ENCODE results near the gene VSX1. TPM values are rescaled to one million over a fixed set of nuclear protein-coding genes. Genes with fewer than 3 reads are reported as not detected.

VSX1 gene
- polyA plus RNA-seq, 1 donor (not counting 4 experiments of a cell fraction or from before 2014, with no cell fraction given), result not detected

DNA sequence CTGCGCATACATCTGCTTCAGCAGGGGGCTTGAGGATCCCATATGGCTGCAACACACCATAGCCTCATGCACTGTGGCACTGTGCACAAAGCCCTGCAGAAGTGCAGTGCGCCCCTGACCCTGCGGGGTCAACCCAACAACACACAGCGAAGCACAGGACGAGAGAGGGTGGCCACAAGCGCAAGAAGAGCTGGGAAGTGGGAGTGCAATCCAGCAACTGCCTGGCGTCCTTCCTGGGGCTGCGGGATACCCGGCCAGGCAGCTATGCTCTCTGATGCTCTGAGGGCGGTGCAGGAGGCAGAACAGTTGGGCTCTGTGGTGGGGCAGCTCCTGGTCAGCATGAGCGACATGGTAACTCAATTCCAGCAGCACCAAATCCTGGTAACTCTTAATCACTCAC lies 18.4 kb downstream of the VSX1 start:
- dilution Hi-C loops (cut with MboI; ENCODE audit: extremely low pct_ligation_motif_present, low sequenced_read_pairs), result no loop called here
- Histone ChIP-seq H3K36me3 (ENCODE audit: control insufficient read depth in 2 of 2, extremely low read depth in 1 of 2, insufficient read depth in 2 of 2, low read length in 2 of 2) (no peaks in the 10 kb centered on the region), H3K79me2 (ENCODE audit: control insufficient read depth, insufficient read depth, low read length) (no peaks in the 10 kb centered on the region), H3K4me1 (ENCODE audit: control insufficient read depth, extremely low read depth, insufficient read depth, low read length) (peaks cover under 1% of the 10 kb centered on the region), H3K4me2 (ENCODE audit: control insufficient read depth, extremely low read depth, insufficient read depth, low read depth, low read length) (no peak overlapping the region), H3K27ac (ENCODE audit: control insufficient read depth, insufficient read depth, low read length) (no peak overlapping the region), H4K20me1 (ENCODE audit: control insufficient read depth, extremely low read depth, insufficient read depth, low read length) (no peaks in the 10 kb centered on the region), H3K9me3 (ENCODE audit: control insufficient read depth, low read depth, low read length) (no peaks in the 10 kb centered on the region), H3K4me3 (ENCODE audit: control insufficient read depth in 2 of 3, extremely low read depth in 1 of 3, insufficient read depth in 2 of 3, low read depth in 1 of 3, low read length in 3 of 3) (no peak overlapping the region), H3K9ac (ENCODE audit: control insufficient read depth, extremely low read depth, insufficient read depth, low read length) (no peak overlapping the region), H3K27me3 (ENCODE audit: control insufficient read depth, extremely low read depth, insufficient read depth, low read length) (peaks cover 58% of the 10 kb centered on the region), H2AFZ (ENCODE audit: control insufficient read depth, low read length) (no peak overlapping the region), H3K9me1 (ENCODE audit: control insufficient read depth, extremely low read depth, insufficient read depth, low read length) (no peaks in the 10 kb centered on the region)
- FAIRE-seq (no peak), DNase-seq (ENCODE audit: low read depth, low spot score) (no peak)
- TF ChIP-seq, protein P1, sequence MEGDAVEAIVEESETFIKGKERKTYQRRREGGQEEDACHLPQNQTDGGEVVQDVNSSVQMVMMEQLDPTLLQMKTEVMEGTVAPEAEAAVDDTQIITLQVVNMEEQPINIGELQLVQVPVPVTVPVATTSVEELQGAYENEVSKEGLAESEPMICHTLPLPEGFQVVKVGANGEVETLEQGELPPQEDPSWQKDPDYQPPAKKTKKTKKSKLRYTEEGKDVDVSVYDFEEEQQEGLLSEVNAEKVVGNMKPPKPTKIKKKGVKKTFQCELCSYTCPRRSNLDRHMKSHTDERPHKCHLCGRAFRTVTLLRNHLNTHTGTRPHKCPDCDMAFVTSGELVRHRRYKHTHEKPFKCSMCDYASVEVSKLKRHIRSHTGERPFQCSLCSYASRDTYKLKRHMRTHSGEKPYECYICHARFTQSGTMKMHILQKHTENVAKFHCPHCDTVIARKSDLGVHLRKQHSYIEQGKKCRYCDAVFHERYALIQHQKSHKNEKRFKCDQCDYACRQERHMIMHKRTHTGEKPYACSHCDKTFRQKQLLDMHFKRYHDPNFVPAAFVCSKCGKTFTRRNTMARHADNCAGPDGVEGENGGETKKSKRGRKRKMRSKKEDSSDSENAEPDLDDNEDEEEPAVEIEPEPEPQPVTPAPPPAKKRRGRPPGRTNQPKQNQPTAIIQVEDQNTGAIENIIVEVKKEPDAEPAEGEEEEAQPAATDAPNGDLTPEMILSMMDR (optimal IDR thresholded peaks at IDR 0.05 in 1 of 3, IDR thresholded peaks at IDR 0.05 in 1 of 3, conservative IDR thresholded peaks at IDR 0.05 in 1 of 3; ENCODE audit: extremely low read depth in 1 of 3, insufficient read depth in 2 of 3, low read length in 3 of 3), result no peak
- TF ChIP-seq EZH2 (IDR thresholded peaks at IDR 0.05; ENCODE audit: low read length), result no peak

GRCh38 chr20:25062841-25063240 lies 19.1 kb downstream of the VSX1 start:
- Histone ChIP-seq H3K27me3 (ENCODE audit: control insufficient read depth, extremely low read depth, insufficient read depth, low read length) (peaks cover 60% of the 10 kb centered on the region), H3K4me2 (ENCODE audit: control insufficient read depth, extremely low read depth, insufficient read depth, low read depth, low read length) (no peak overlapping the region), H3K9me1 (ENCODE audit: control insufficient read depth, extremely low read depth, insufficient read depth, low read length) (no peaks in the 10 kb centered on the region), H3K4me3 (ENCODE audit: control insufficient read depth in 2 of 3, extremely low read depth in 1 of 3, insufficient read depth in 2 of 3, low read depth in 1 of 3, low read length in 3 of 3) (no peak overlapping the region), H3K9ac (ENCODE audit: control insufficient read depth, extremely low read depth, insufficient read depth, low read length) (no peak overlapping the region), H3K79me2 (ENCODE audit: control insufficient read depth, insufficient read depth, low read length) (no peaks in the 10 kb centered on the region), H3K27ac (ENCODE audit: control insufficient read depth, insufficient read depth, low read length) (no peak overlapping the region), H3K9me3 (ENCODE audit: control insufficient read depth, low read depth, low read length) (no peaks in the 10 kb centered on the region), H4K20me1 (ENCODE audit: control insufficient read depth, extremely low read depth, insufficient read depth, low read length) (no peaks in the 10 kb centered on the region), H2AFZ (ENCODE audit: control insufficient read depth, low read length) (no peak overlapping the region), H3K36me3 (ENCODE audit: control insufficient read depth in 2 of 2, extremely low read depth in 1 of 2, insufficient read depth in 2 of 2, low read length in 2 of 2) (no peaks in the 10 kb centered on the region), H3K4me1 (ENCODE audit: control insufficient read depth, extremely low read depth, insufficient read depth, low read length) (peaks cover 3% of the 10 kb centered on the region)
- FAIRE-seq (no peak), DNase-seq (ENCODE audit: low read depth, low spot score) (no peak)
- dilution Hi-C loops (cut with MboI; ENCODE audit: extremely low pct_ligation_motif_present, low sequenced_read_pairs), result no loop called here
- TF ChIP-seq, protein P1 (optimal IDR thresholded peaks at IDR 0.05 in 1 of 3, IDR thresholded peaks at IDR 0.05 in 1 of 3, conservative IDR thresholded peaks at IDR 0.05 in 1 of 3; ENCODE audit: extremely low read depth in 1 of 3, insufficient read depth in 2 of 3, low read length in 3 of 3), result no peak
- TF ChIP-seq EZH2 (IDR thresholded peaks at IDR 0.05; ENCODE audit: low read length), result no peak
